Endodermal cell (in vitro differentiated cells): ENCODE measurements around the gene ACVR1C. TPM values are rescaled to one million over a fixed set of nuclear protein-coding genes. Genes with fewer than 3 reads are reported as not detected.

ENCODE experiments used
- DNase-seq: peaks from one replicate; pipeline ENCODE4 v3.0.0-alpha.2; 2017
- H3K27ac ChIP-seq: 2 replicates; pipeline ENCODE4 v1.5.1; 2013; ENCODE audit warnings: mild to moderate bottlenecking, low read depth, low read length, moderate library complexity
- H3K27me3 ChIP-seq: 2 replicates; pipeline ENCODE4 v1.6.1; 2013; ENCODE audit warnings: mild to moderate bottlenecking, low read length, moderate library complexity; ENCODE audit not compliant: insufficient read depth, control insufficient read depth, poor library complexity, severe bottlenecking
- H3K36me3 ChIP-seq: 2 replicates; pipeline ENCODE4 v1.7.0; 2013; ENCODE audit warnings: mild to moderate bottlenecking, low read length, moderate library complexity; ENCODE audit not compliant: control insufficient read depth, insufficient read depth
- H3K4me1 ChIP-seq: one replicate; pipeline ENCODE4 v1.7.0; 2013; ENCODE audit warnings: low read length; ENCODE audit not compliant: control insufficient read depth, insufficient read depth
- H3K4me3 ChIP-seq: 2 replicates; pipeline ENCODE4 v1.5.1; 2013; ENCODE audit warnings: mild to moderate bottlenecking, low read length, moderate library complexity
- H3K9ac ChIP-seq: 2 replicates; pipeline ENCODE4 v1.6.1; 2013; ENCODE audit warnings: mild to moderate bottlenecking, low read length, moderate library complexity; ENCODE audit not compliant: poor library complexity, severe bottlenecking; ENCODE audit errors: extremely low read depth
- H3K9me3 ChIP-seq: 2 replicates; pipeline ENCODE4 v1.6.1; 2013; ENCODE audit warnings: mild to moderate bottlenecking, low read length, moderate library complexity; ENCODE audit not compliant: control insufficient read depth
- H3K27ac Mint-ChIP-seq: 2 replicates; pipeline ENCODE4 v1.8.0; 2020; ENCODE audit warnings: mixed read lengths
- H3K27me3 Mint-ChIP-seq: 2 replicates; pipeline ENCODE4 v1.8.0; 2021; ENCODE audit warnings: mild to moderate bottlenecking, mixed read lengths; ENCODE audit not compliant: insufficient read depth
- H3K36me3 Mint-ChIP-seq: 2 replicates; pipeline ENCODE4 v1.8.0; 2020; ENCODE audit warnings: low read depth, mixed read lengths
- H3K4me1 Mint-ChIP-seq: 2 replicates; pipeline ENCODE4 v1.8.0; 2020; ENCODE audit warnings: mixed read lengths
- H3K4me3 Mint-ChIP-seq: 2 replicates; pipeline ENCODE4 v1.8.0; 2020; ENCODE audit warnings: mild to moderate bottlenecking, moderate library complexity, mixed read lengths
- H3K9me3 Mint-ChIP-seq: 2 replicates; pipeline ENCODE4 v1.8.0; 2020; ENCODE audit warnings: mild to moderate bottlenecking, mixed read lengths
- WGBS, 2 experiments: methylation state at CpG; one replicate each; pipeline versions ENCODE4 v1.1.5 to v1.1.7; 2013; ENCODE audit warnings: missing lambda C conversion rate in 2 of 2, mixed read lengths in 1 of 2; ENCODE audit not compliant: insufficient coverage in 1 of 2, insufficient read length in 1 of 2; 5-methylcytosine and 5-hydroxymethylcytosine counted together
- long read RNA-seq, 4 experiments: library from polyadenylated mRNA in 2 of 4; library from RNA in 1 of 4; library from capped mRNA in 1 of 4; stranded (forward) in 3 of 4; unstranded in 1 of 4; transcript quantifications; one replicate each; pipeline ENCODE4 v2.0.0, GENCODE V29; 2020 to 2021; ENCODE audit warnings: inconsistent platforms in 1 of 4
- polyA plus RNA-seq, 2 experiments: library from polyadenylated mRNA; stranded (reverse); fragments of 50-300 nt; gene quantifications; one replicate each; pipeline ENCODE4 v1.2.3, GENCODE V29; 2013
- total RNA-seq, 2 donors: library from RNA; stranded (reverse); fragmentation: NEBNext Ultra II Directional in 1 of 2; extraction: Animal tissue kit (Norgen Biotek cat#: 25700) in 1 of 2; gene quantifications; 2 replicates in 1 of 2; 3 replicates in 1 of 2; pipeline ENCODE4 v1.2.1, GENCODE V29; 2021
- TF ChIP-seq, protein P1 (sequence below): fragments of 200-600 bp; sonication (generic); conservative IDR thresholded peaks from 2 replicates; pipeline ENCODE4 v1.5.0; 2021; ENCODE audit warnings: antibody characterized with exemption, mild to moderate bottlenecking

ACVR1C gene
- under 1 TPM; 0.59 to 0.69 TPM for total RNA-seq
- 0.50 TPM for polyA plus RNA-seq (2013, experiment 1 of 2)
- polyA plus RNA-seq (2013, experiment 2 of 2) = 0.66 TPM
- long read RNA-seq, experiment 1 = 0 reads
- long read RNA-seq, experiment 2 = 0 reads
- long read RNA-seq, experiment 3, partial matches to known transcripts = 0 of 4 reads
- long read RNA-seq, experiment 3, other reads (novel, unspliced or antisense) = 4 of 4 reads
- long read RNA-seq, experiment 4 = 0 reads

DNA sequence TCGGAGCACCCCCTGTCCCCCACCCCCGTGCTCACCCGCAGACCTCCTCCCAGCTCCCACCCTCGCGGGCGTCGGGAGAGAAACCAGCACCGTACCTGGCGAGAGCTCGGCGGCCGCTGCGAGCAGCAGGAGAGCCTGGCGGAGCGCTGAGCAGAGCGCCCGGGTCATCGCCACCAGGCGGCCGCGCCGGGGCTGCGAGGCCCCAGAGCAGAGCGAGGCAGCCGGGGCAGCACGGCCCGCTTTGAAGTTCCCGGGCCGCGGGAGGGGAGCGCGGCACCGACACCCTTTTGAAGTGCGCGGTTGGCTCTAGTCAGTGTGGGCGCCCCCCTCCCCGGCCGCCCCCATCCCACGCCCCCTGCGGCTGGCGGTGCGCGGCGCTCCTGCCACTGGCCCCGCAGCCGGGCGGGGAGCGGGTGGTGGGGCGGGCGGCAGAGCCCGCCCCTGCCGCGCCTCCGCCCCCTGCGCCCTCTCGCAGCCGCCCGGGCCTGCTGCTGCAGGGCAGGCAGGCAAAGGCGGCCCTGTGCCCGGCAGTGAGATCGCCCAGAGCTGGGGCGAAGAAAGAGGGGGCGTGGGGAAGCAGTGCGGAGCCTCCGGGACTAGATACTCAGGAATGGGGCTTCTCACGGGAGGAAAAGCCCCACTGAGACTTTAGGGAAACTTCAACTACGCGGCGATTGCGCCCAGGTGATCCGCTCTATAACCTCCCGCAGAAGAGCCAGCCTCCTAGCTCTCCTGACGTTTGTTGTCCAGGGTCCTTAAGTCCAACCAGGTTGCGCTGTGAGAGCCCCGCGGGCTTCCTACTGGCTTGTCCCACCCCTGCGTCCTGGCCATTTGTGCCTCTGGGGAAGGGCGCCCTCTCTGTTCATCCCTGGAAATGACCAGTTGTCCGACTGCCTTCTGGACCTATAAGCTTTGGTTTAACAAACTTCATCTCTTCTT, at the start of gene ACVR1C:
Gene ACVR1C (minus strand): TSS at position 388 of the 939 bp plus-strand sequence. CDS start 220 bp downstream, at position 168.
- WGBS, 2 experiments = 1 to 2% methylated on average over 19 to 79 of the region's 79 CpGs
- DNase-seq = peak; percentile 97
- Histone ChIP-seq H3K4me3 (peak within 1 kb of the TSS; percentile 85), H3K27me3 (peaks cover 45% of the 10 kb centered on the region), H3K36me3 (no peaks in the 10 kb centered on the region), H3K4me1 (peaks cover 4% of the 10 kb centered on the region), H3K27ac (no peak within 1 kb of the TSS), H3K9me3 (no peaks in the 10 kb centered on the region), H3K9ac (no peak within 1 kb of the TSS)
- Mint-ChIP-seq H3K4me1 (peaks cover 5% of the 10 kb centered on the region), H3K27ac (no peak within 1 kb of the TSS), H3K36me3 (no peaks in the 10 kb centered on the region), H3K4me3 (peak within 1 kb of the TSS; percentile 69), H3K9me3 (no peaks in the 10 kb centered on the region), H3K27me3 (peaks cover 50% of the 10 kb centered on the region)
- TF ChIP-seq, protein P1, sequence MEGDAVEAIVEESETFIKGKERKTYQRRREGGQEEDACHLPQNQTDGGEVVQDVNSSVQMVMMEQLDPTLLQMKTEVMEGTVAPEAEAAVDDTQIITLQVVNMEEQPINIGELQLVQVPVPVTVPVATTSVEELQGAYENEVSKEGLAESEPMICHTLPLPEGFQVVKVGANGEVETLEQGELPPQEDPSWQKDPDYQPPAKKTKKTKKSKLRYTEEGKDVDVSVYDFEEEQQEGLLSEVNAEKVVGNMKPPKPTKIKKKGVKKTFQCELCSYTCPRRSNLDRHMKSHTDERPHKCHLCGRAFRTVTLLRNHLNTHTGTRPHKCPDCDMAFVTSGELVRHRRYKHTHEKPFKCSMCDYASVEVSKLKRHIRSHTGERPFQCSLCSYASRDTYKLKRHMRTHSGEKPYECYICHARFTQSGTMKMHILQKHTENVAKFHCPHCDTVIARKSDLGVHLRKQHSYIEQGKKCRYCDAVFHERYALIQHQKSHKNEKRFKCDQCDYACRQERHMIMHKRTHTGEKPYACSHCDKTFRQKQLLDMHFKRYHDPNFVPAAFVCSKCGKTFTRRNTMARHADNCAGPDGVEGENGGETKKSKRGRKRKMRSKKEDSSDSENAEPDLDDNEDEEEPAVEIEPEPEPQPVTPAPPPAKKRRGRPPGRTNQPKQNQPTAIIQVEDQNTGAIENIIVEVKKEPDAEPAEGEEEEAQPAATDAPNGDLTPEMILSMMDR = peak; percentile 83

DNA sequence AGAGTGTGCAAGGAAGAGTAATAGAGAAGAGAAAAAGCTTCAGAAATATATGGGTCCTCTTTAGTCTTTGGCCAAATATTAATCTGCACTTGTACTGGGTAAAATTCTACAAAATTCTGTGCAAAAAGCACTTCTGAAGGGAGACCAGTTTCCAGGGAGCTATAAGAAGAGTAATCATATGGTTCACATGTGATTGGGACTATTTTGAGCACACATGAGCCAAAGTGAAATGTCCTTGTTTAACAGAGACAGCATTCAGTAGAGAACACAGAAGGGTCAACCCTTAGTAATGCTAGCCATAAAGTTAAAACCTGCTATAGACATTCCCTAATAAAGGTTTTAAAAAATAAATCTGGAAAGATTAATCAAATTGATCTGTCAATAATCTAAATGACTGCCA, 49.3 kb upstream of the ACVR1C start:
- TF ChIP-seq, protein P1 = no peak
- Mint-ChIP-seq H3K36me3 (no peaks in the 10 kb centered on the region), H3K27ac (no peak overlapping the region), H3K4me3 (no peak overlapping the region), H3K27me3 (peaks cover 35% of the 10 kb centered on the region), H3K9me3 (no peaks in the 10 kb centered on the region), H3K4me1 (peaks cover 2% of the 10 kb centered on the region)
- no peaks in the 10 kb centered on the region for H3K4me1 ChIP-seq
- H3K4me3 ChIP-seq = no peak overlapping the region
- no peaks in the 10 kb centered on the region for H3K36me3 ChIP-seq
- no peaks in the 10 kb centered on the region for H3K9me3 ChIP-seq
- no peak overlapping the region for H3K9ac ChIP-seq
- no peak overlapping the region for H3K27ac ChIP-seq
- H3K27me3 ChIP-seq = peaks cover 15% of the 10 kb centered on the region
- no peak for DNase-seq

DNA sequence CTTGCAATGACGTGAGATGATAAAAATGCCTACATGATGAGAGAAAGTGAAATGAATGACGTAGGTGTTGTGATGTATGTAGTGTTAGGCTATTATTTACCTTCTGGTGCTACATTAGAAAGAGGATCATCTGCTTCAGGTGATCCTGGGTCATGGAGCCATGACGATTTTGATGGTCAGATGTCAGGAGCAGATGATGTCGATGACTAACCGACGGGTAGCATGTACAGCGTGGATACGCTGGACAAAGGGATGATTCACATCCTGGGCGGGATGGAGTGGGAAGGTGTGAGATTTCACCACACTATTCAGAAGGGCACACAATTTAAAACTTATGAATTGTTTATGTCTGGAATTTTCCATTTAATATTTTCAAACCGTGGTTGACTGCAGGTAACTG, 43.5 kb upstream of the ACVR1C start:
- Histone ChIP-seq H3K36me3 (no peaks in the 10 kb centered on the region), H3K9ac (no peak overlapping the region), H3K9me3 (no peaks in the 10 kb centered on the region), H3K4me1 (no peaks in the 10 kb centered on the region), H3K27ac (no peak overlapping the region), H3K27me3 (no peaks in the 10 kb centered on the region), H3K4me3 (no peak overlapping the region)
- Mint-ChIP-seq H3K36me3 (peaks cover 5% of the 10 kb centered on the region), H3K9me3 (no peaks in the 10 kb centered on the region), H3K4me3 (no peak overlapping the region), H3K27ac (no peak overlapping the region), H3K4me1 (no peaks in the 10 kb centered on the region), H3K27me3 (no peaks in the 10 kb centered on the region)
- no peak for DNase-seq
- WGBS, 2 experiments = 85 to 93% methylated on average over 4 to 10 of the region's 10 CpGs
- TF ChIP-seq, protein P1 = no peak
